SU-DHL-6 (cell line): Measurements from ENCODE around the gene AHSA1.

ENCODE experiments used
- H2AFZ ChIP-seq: fragments of 200-600 bp; sonication (generic); 2 replicates; pipeline ENCODE4 v1.6.1; 2014; ENCODE audit warnings: low read depth, mild to moderate bottlenecking, moderate library complexity, mixed read lengths, antibody characterized with exemption, low read length; ENCODE audit not compliant: severe bottlenecking
- H3F3A ChIP-seq: fragments of 200-600 bp; shearing (Covaris generic); 2 replicates; pipeline ENCODE4 v1.6.0; 2016; ENCODE audit warnings: antibody characterized with exemption, mild to moderate bottlenecking; ENCODE audit not compliant: insufficient read depth
- H3K27ac ChIP-seq: fragments of 200-600 bp; sonication (generic); 2 replicates; pipeline ENCODE4 v1.5.1; 2016; ENCODE audit warnings: low read depth, mild to moderate bottlenecking, low read length, moderate library complexity, mixed read lengths
- H3K27me3 ChIP-seq: fragments of 200-600 bp; sonication (generic), shearing (Covaris generic); 2 replicates; pipeline ENCODE4 v1.6.0; 2014; ENCODE audit warnings: mild to moderate bottlenecking, low read length
- H3K36me3 ChIP-seq: fragments of 200-600 bp; sonication (generic); 2 replicates; pipeline ENCODE4 v1.6.1; 2014; ENCODE audit warnings: mild to moderate bottlenecking, low read length, mixed read lengths
- H3K4me2 ChIP-seq: fragments of 300-600, 200-600 bp; shearing (Covaris generic), sonication (generic); 2 replicates; pipeline ENCODE4 v1.6.0; 2014; ENCODE audit warnings: low read length, low read depth, mild to moderate bottlenecking; ENCODE audit not compliant: poor library complexity, severe bottlenecking
- H3K4me3 ChIP-seq: fragments of 200-600 bp; sonication (generic); 2 replicates; pipeline ENCODE4 v1.5.1; 2014; ENCODE audit warnings: antibody characterized with exemption, low read length, mild to moderate bottlenecking, mixed read lengths; ENCODE audit not compliant: insufficient read depth, poor library complexity, severe bottlenecking
- H3K79me2 ChIP-seq: fragments of 200-600 bp; sonication (generic); 2 replicates; pipeline ENCODE4 v1.6.1; 2014; ENCODE audit warnings: mild to moderate bottlenecking, low read length, moderate library complexity; ENCODE audit not compliant: insufficient read depth
- H3K9ac ChIP-seq: fragments of 200-600 bp; sonication (generic); 2 replicates; pipeline ENCODE4 v1.7.0; 2014; ENCODE audit warnings: mild to moderate bottlenecking, low read length
- H3K9me2 ChIP-seq: fragments of 200-600 bp; sonication (generic); replicated peaks from 2 replicates; pipeline ENCODE4 v1.6.1; 2014; ENCODE audit warnings: low read length; ENCODE audit not compliant: insufficient read depth
- H3K9me3 ChIP-seq: fragments of 200-600 bp; sonication (generic); 2 replicates; pipeline ENCODE4 v1.6.1; 2014; ENCODE audit warnings: low read length, mixed read lengths; ENCODE audit not compliant: insufficient read depth
- H4K20me1 ChIP-seq: fragments of 200-600 bp; sonication (generic); 2 replicates; pipeline ENCODE4 v1.6.1; 2014; ENCODE audit warnings: low read depth, mild to moderate bottlenecking, antibody characterized with exemption, low read length, moderate library complexity, mixed read lengths
- EZH2phosphoT487 ChIP-seq: fragments of 200-600 bp; sonication (generic), shearing (Covaris generic); conservative IDR thresholded peaks from 2 replicates; pipeline ENCODE4 v1.6.1; 2018; ENCODE audit warnings: mild to moderate bottlenecking, antibody characterized with exemption, low read length, moderate library complexity, mixed read lengths
- TF ChIP-seq, protein P1 (sequence below): fragments of 200-600 bp; sonication (generic); IDR thresholded peaks from one replicate; pipeline ENCODE4 v1.5.1; 2017; ENCODE audit warnings: antibody characterized with exemption, mild to moderate bottlenecking, low read length, moderate library complexity; ENCODE audit not compliant: insufficient read depth, poor library complexity, severe bottlenecking

Gene AHSA1

DNA sequence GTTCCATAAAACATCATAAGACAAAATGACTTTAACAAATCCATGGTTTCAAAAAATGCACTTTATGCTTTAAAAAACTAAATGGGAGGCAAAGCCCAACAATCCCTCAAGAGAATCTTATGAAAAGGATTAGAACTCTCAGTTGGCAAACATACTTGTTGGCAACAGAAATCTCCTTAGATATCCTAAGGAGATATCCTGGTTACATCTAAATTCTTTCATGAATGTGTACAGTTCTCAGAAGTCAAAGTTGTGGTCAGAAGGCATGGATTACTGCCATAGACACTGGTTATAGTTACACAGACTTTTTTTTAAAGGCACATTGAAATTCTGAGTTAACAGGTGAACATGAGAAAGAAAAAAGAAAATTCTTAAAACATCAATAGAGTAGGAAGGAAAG is 58.2 kb downstream of the AHSA1 start:
- Histone ChIP-seq H3K36me3 (peaks cover 21% of the 10 kb centered on the region; the same call in 1 of the 2 replicates), H3K4me2 (no peak overlapping the region), H3K9me3 (no peaks in the 10 kb centered on the region), H4K20me1 (no peaks in the 10 kb centered on the region), H3K9me2 (no peaks in the 10 kb centered on the region), H3K79me2 (no peaks in the 10 kb centered on the region), H3K9ac (no peak overlapping the region), H3F3A (0 out of 2 replicates have a peak, but pooled peaks cover 5% of the 10 kb centered on the region), H3K27me3 (no peaks in the 10 kb centered on the region), H2AFZ (no peak overlapping the region), H3K27ac (no peak overlapping the region), H3K4me3 (no peak overlapping the region)
- no peak for TF ChIP-seq EZH2phosphoT487
- TF ChIP-seq, protein P1, sequence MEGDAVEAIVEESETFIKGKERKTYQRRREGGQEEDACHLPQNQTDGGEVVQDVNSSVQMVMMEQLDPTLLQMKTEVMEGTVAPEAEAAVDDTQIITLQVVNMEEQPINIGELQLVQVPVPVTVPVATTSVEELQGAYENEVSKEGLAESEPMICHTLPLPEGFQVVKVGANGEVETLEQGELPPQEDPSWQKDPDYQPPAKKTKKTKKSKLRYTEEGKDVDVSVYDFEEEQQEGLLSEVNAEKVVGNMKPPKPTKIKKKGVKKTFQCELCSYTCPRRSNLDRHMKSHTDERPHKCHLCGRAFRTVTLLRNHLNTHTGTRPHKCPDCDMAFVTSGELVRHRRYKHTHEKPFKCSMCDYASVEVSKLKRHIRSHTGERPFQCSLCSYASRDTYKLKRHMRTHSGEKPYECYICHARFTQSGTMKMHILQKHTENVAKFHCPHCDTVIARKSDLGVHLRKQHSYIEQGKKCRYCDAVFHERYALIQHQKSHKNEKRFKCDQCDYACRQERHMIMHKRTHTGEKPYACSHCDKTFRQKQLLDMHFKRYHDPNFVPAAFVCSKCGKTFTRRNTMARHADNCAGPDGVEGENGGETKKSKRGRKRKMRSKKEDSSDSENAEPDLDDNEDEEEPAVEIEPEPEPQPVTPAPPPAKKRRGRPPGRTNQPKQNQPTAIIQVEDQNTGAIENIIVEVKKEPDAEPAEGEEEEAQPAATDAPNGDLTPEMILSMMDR = no peak
